ENCODE results near the gene LUC7L.
"Not testable (repeated sequence)": the region's sequence is repeated elsewhere in the genome, so short reads cannot be mapped to it uniquely, and the experiment has no call there.

Gene LUC7L

DNA sequence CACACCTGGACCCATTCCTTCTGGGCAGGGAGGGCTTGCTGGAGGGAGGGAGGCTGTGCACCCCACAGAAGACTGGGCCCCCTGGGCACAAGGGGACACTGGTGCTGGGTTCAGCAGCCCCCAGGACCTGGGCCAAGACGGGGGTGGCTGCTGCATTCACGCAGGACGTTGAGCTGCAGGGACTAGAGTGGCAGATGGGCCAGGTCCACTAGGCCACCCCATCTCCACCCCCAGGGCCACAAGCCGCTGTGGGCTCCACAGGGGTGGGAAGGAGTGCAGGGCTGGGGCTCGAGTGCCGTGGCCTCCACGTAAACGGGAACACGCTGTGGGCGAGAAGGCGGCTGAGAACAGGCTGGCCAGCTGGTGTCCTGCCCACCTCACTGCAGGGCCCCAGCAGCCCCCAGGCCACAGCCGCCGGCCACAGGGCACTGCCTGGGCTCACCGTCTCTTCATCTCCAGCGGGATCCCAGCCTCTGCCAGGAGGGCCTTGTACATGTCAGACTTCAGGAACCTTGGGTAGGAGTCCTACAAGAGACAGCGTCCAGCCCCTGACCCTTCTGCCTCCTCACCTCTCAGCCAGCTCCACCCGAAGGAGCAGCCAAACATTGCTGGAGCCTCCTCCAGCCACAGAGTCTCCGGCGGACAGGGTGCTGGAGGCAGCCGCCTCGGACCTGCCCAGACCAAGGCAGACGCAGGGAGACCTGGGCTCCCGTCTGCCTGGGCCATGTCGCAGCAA is 40.0 kb upstream of the LUC7L start:
- Histone ChIP-seq H3K27me3 (ENCODE audit: control insufficient read depth, insufficient read depth, low read length) (peaks cover 2% of the 10 kb centered on the region; the same call in 1 of the 2 replicates), H3K4me3 (ENCODE audit: low read depth, low read length) (no peak overlapping the region), H3K36me3 (ENCODE audit: control insufficient read depth, insufficient read depth, low read length) (peaks cover 6% of the 10 kb centered on the region; the same call in 1 of the 2 replicates), H3K9me3 (ENCODE audit: control insufficient read depth, insufficient read depth, low read length) (no peaks in the 10 kb centered on the region), H3K4me1 (ENCODE audit: control insufficient read depth, insufficient read depth, low read length) (no peaks in the 10 kb centered on the region), H3K27ac (ENCODE audit: low read depth, low read length) (no peak overlapping the region), H3K9ac (ENCODE audit: low read depth, low read length) (no peak overlapping the region)

DNA sequence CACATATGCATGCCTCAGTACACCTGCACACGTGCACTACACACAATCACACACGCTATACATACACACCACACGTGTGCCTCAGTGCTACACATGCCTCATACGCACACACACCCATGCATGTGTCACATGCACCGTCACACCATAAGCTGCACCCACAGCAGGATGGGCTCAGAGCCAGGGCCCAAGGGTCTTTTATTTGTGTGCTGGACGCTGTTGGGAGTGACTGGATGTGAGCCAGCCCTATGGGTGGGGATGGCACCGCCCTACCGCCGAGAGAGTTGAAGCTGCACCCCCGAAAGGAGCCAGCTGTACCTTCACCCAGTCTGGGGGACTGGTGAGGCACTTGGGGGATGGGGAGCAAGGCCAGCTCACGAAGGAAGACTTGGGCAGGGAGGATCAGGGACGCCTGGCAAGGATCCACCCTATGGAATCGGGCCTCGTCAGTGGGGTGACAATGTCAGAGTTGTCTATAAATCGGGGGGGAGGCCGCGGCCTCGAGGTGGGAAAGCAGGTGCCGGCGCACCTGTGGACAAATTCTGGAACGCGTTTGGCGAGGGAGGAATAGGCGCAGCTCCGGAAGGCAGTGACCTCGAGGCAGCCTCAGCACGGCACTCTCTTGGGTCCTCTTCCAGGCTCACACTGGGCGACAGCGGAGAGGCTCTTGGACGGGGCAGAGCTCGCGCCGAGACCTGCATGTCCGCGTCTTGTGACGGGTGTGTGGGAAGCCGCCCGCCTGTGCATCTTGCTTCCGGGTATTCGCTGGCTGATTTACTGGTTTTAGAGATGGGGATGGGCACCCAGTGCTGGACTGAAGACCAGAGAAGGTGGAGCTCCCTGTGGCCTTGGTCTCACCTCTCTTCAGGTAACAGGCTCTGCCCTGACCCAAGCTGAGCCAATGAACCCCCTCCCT is 39.1 kb upstream of the LUC7L start:
- H3K4me3 ChIP-seq (ENCODE audit: low read depth, low read length): no peak overlapping the region
- no peaks in the 10 kb centered on the region for H3K4me1 ChIP-seq (ENCODE audit: control insufficient read depth, insufficient read depth, low read length)
- H3K36me3 ChIP-seq (ENCODE audit: control insufficient read depth, insufficient read depth, low read length): peaks cover 6% of the 10 kb centered on the region; the same call in 1 of the 2 replicates

DNA sequence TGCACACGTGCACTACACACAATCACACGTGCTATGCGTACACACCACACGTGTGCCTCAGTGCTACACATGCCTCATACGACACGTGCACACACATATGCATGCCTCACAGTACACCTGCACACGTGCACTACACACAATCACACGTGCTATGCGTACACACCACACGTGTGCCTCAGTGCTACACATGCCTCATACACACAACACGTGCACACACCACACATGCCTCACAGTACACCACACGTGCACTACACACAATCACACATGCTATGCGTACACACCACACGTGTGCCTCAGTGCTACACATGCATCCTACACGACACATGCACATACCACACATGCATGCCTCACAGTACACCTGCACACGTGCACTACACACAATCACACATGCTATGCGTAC is 38.3 kb upstream of the LUC7L start:
- not testable (repeated sequence) for H3K4me1 ChIP-seq (ENCODE audit: control insufficient read depth, insufficient read depth, low read length); H3K27me3 ChIP-seq (ENCODE audit: control insufficient read depth, insufficient read depth, low read length); H3K36me3 ChIP-seq (ENCODE audit: control insufficient read depth, insufficient read depth, low read length); H3K9ac ChIP-seq (ENCODE audit: low read depth, low read length); H3K4me3 ChIP-seq (ENCODE audit: low read depth, low read length); H3K27ac ChIP-seq (ENCODE audit: low read depth, low read length); H3K9me3 ChIP-seq (ENCODE audit: control insufficient read depth, insufficient read depth, low read length)

More for the DNA sequence above, 39.1 kb upstream of the LUC7L start:
- Histone ChIP-seq H3K27ac (ENCODE audit: low read depth, low read length) (no peak overlapping the region), H3K9me3 (ENCODE audit: control insufficient read depth, insufficient read depth, low read length) (no peaks in the 10 kb centered on the region), H3K9ac (ENCODE audit: low read depth, low read length) (no peak overlapping the region), H3K27me3 (ENCODE audit: control insufficient read depth, insufficient read depth, low read length) (no peaks in the 10 kb centered on the region; the same call in 1 of the 2 replicates)

DNA sequence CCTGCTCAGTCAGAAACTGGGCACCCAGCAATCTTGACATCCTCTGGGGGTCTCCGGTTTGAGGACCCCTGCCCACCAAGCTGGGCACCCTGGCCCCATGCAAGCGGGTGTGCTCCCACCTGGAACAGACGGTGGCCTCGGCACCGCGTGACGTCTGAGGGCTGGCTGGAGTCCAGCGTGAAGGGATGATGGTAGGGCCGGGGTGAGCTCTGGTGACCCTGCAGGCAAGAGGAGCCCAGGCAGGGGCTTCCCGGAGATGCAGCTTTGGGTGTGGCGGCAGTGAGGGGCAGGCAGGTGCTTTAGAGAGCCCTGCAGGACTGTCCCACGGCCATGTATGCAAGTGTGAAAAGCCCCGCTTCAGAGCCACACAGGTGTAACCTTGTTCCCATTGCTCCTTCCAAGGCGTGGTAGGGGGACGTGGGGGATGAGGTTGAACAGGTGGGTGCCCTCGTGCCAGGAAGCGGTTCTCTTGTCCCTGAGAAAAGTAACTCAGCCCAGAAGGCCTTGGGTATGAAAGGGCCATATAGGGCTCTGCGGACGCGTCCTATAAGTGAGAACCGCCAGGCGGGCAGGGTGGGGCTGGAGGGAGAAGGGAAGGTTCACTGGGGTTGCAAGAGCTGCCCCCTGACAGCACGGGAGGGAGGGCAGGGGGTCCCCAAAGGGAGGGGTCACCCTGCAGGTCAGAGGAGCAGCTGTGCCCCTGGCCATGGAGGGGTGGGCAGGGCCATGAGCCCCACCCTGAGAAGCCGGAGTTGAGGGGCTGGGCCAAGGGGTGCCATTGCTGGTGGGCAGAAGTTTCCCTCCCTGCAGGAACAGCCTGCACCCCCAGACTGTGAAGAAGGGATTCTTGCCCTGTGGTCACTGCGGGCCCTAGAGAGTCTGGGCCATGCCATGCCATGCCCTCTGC is 37.3 kb upstream of the LUC7L start:
- no peaks in the 10 kb centered on the region for H3K9me3 ChIP-seq (ENCODE audit: control insufficient read depth, insufficient read depth, low read length)
- no peak overlapping the region for H3K4me3 ChIP-seq (ENCODE audit: low read depth, low read length)
- H3K36me3 ChIP-seq (ENCODE audit: control insufficient read depth, insufficient read depth, low read length): peaks cover 14% of the 10 kb centered on the region
- H3K27me3 ChIP-seq (ENCODE audit: control insufficient read depth, insufficient read depth, low read length): no peaks in the 10 kb centered on the region
- no peaks in the 10 kb centered on the region for H3K4me1 ChIP-seq (ENCODE audit: control insufficient read depth, insufficient read depth, low read length)
- H3K27ac ChIP-seq (ENCODE audit: low read depth, low read length): no peak overlapping the region
- H3K9ac ChIP-seq (ENCODE audit: low read depth, low read length): no peak overlapping the region

DNA sequence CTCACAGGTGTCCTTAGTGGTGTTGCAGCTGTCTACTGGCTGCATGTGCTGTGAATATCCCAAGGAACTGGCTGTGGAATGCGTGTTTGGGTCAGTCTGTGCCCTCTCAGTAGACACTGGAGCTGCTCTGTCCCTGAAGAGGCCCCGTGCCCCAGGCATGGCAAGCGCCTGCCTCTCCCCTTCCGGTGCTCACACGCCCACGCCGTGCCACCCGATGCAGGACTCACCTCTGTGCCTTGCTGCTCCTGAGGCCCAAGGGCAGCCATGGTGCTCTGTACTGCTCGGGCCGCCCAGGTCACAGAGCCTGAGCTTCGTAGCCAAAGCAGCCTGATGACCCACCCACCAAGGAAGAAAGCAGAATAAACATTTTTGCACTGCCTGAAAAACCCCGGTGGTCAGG is 36.5 kb upstream of the LUC7L start:
- Histone ChIP-seq H3K27ac (ENCODE audit: low read depth, low read length) (no peak overlapping the region), H3K9me3 (ENCODE audit: control insufficient read depth, insufficient read depth, low read length) (no peaks in the 10 kb centered on the region), H3K9ac (ENCODE audit: low read depth, low read length) (no peak overlapping the region), H3K4me1 (ENCODE audit: control insufficient read depth, insufficient read depth, low read length) (no peaks in the 10 kb centered on the region), H3K36me3 (ENCODE audit: control insufficient read depth, insufficient read depth, low read length) (peaks cover 22% of the 10 kb centered on the region), H3K4me3 (ENCODE audit: low read depth, low read length) (no peak overlapping the region), H3K27me3 (ENCODE audit: control insufficient read depth, insufficient read depth, low read length) (no peaks in the 10 kb centered on the region)

DNA sequence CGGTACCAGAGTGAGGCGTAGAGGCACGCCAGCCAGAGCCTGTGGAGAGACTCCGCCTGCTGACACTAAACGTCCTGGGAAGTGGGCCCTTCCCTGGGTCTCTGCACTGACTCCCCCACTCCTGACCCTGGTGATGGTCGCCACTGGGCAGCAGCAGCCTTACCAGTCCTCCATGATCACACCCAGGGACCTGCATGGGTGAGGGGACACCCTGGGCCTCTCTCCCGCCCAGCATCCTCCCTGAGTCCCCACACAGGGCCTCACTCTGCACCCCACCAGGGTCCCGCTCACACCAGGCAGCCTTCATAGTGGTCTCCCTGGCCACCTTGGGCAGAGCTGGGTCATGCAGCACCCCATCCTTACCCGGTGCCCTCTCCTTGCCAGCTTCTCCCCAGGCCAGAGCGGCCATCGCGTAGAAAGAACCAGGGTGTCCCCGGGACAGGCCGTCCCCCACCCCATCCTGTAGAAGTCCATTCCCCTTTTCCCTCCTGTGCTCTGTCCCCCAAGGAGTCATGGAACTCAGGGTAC is 35.8 kb upstream of the LUC7L start:
- peaks cover 29% of the 10 kb centered on the region for H3K36me3 ChIP-seq (ENCODE audit: control insufficient read depth, insufficient read depth, low read length)
- H3K27ac ChIP-seq (ENCODE audit: low read depth, low read length): no peak overlapping the region
- no peak overlapping the region for H3K9ac ChIP-seq (ENCODE audit: low read depth, low read length)
- no peaks in the 10 kb centered on the region for H3K27me3 ChIP-seq (ENCODE audit: control insufficient read depth, insufficient read depth, low read length)
- no peaks in the 10 kb centered on the region for H3K9me3 ChIP-seq (ENCODE audit: control insufficient read depth, insufficient read depth, low read length)
- no peak overlapping the region for H3K4me3 ChIP-seq (ENCODE audit: low read depth, low read length)
- H3K4me1 ChIP-seq (ENCODE audit: control insufficient read depth, insufficient read depth, low read length): no peaks in the 10 kb centered on the region

DNA sequence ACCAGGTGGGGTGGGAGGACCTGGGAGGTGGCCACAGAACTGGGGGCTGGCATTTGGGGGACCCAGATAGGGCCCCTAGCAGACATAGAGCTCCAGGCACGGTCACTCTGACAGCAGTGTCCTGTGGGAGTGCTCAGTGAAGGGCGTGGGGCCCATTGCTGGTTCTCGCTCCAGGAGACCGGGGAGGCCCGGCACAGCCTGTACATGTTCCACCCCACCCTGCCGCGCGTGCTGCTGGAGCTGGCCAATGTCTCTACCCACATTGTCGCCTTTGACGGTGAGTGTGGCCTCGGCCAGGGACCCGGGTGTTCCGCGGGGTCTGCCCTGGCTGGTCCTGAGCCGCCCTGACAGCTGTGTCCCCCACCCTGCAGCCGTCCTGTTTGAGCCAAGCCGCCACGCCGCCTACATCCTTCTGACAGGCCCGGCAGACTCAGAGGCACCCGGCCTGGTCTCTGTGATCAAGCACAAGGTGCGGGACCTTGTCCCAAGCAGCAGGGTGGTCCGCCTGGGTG is 35.2 kb upstream of the LUC7L start:
- Histone ChIP-seq H3K4me1 (ENCODE audit: control insufficient read depth, insufficient read depth, low read length) (no peaks in the 10 kb centered on the region), H3K27me3 (ENCODE audit: control insufficient read depth, insufficient read depth, low read length) (no peaks in the 10 kb centered on the region), H3K4me3 (ENCODE audit: low read depth, low read length) (no peak overlapping the region), H3K9ac (ENCODE audit: low read depth, low read length) (no peak overlapping the region), H3K9me3 (ENCODE audit: control insufficient read depth, insufficient read depth, low read length) (no peaks in the 10 kb centered on the region), H3K36me3 (ENCODE audit: control insufficient read depth, insufficient read depth, low read length) (peaks cover 33% of the 10 kb centered on the region), H3K27ac (ENCODE audit: low read depth, low read length) (no peak overlapping the region)

DNA sequence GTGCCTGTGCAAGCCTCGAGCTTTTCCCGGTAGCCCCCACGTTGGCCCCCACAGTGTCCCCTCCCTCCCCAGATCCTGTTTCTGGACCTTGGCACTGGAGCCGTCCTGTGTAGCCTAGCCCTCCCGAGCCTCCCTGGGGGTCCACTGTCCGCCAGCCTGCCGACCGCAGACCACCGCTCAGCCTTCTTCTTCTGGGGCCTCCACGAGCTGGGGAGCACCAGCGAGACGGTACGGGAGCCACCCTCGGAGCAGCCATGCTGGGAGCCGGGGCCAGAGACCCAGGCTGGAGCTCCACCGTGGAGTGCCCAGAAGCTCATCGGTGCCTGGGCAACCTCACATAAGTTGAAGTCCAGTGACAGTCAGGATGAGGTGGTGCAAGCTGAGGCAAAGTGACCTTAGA is 34.7 kb upstream of the LUC7L start:
- Histone ChIP-seq H3K4me3 (ENCODE audit: low read depth, low read length) (no peak overlapping the region), H3K9ac (ENCODE audit: low read depth, low read length) (no peak overlapping the region), H3K9me3 (ENCODE audit: control insufficient read depth, insufficient read depth, low read length) (no peaks in the 10 kb centered on the region), H3K27me3 (ENCODE audit: control insufficient read depth, insufficient read depth, low read length) (no peaks in the 10 kb centered on the region), H3K4me1 (ENCODE audit: control insufficient read depth, insufficient read depth, low read length) (no peaks in the 10 kb centered on the region), H3K36me3 (ENCODE audit: control insufficient read depth, insufficient read depth, low read length) (peaks cover 38% of the 10 kb centered on the region), H3K27ac (ENCODE audit: low read depth, low read length) (no peak overlapping the region)

DNA sequence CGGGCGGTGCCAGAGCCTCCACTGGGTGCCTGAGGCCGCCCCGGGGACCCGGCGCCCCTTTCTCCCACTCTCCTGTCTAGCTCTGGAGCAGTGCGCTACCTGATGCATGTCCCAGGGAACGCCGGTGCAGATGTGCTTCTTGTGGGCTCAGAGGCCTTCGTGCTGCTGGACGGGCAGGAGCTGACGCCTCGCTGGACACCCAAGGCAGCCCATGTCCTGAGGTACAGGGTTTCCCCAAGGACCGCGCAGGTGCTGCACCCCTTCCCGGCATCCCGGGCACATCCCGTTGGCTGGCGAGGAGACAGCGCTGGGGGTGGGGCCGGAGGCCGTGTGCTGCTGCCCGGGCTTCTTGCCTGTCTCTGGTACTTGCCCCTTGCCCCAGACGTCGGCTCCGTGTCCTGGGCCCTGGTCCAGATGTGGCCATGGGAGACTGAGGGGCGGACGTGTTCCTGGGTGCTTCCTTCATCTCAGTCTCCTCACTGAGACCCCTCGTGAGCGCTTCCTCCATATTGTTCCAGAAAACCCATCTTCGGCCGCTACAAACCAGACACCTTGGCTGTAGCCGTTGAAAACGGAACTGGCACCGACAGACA is 34.0 kb upstream of the LUC7L start:
- peaks cover 40% of the 10 kb centered on the region for H3K36me3 ChIP-seq (ENCODE audit: control insufficient read depth, insufficient read depth, low read length)
- no peak overlapping the region for H3K9ac ChIP-seq (ENCODE audit: low read depth, low read length)

DNA sequence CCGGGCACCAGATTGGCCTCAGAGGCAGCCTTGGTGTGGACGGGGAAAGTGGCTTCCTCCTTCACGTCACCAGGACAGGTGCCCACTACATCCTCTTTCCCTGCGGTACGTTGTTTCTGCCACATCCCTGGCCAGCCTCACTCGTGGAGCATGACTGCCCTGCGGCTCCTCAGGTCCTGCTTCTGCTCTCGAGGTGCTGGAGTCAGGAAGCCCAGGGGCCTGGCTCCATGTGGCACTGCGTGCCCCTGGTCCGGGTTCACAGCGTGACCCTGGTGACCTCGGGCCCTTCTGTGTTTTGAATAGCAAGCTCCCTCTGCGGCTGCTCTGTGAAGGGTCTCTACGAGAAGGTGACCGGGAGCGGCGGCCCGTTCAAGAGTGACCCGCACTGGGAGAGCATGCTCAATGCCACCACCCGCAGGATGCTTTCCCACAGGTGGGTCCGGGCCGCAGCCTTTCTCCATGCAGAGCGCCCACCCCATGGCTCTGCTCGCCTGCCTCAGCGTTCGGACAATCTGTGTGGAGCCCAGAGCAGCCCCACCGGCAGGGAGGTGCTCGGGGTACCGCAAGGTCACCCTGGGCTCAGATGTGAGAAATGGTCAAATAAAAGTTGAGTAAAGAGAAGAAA is 33.0 kb upstream of the LUC7L start:
- H3K4me3 ChIP-seq (ENCODE audit: low read depth, low read length): no peak overlapping the region
- no peaks in the 10 kb centered on the region for H3K4me1 ChIP-seq (ENCODE audit: control insufficient read depth, insufficient read depth, low read length)
- H3K9me3 ChIP-seq (ENCODE audit: control insufficient read depth, insufficient read depth, low read length): no peaks in the 10 kb centered on the region
- no peak overlapping the region for H3K9ac ChIP-seq (ENCODE audit: low read depth, low read length)
- no peaks in the 10 kb centered on the region for H3K27me3 ChIP-seq (ENCODE audit: control insufficient read depth, insufficient read depth, low read length)
- H3K36me3 ChIP-seq (ENCODE audit: control insufficient read depth, insufficient read depth, low read length): peaks cover 40% of the 10 kb centered on the region
- H3K27ac ChIP-seq (ENCODE audit: low read depth, low read length): no peak overlapping the region

More for the DNA sequence above, 34.0 kb upstream of the LUC7L start:
- no peak overlapping the region for H3K27ac ChIP-seq (ENCODE audit: low read depth, low read length)
- no peaks in the 10 kb centered on the region for H3K9me3 ChIP-seq (ENCODE audit: control insufficient read depth, insufficient read depth, low read length)
- H3K4me3 ChIP-seq (ENCODE audit: low read depth, low read length): no peak overlapping the region
- H3K4me1 ChIP-seq (ENCODE audit: control insufficient read depth, insufficient read depth, low read length): no peaks in the 10 kb centered on the region
- H3K27me3 ChIP-seq (ENCODE audit: control insufficient read depth, insufficient read depth, low read length): no peaks in the 10 kb centered on the region
